Right cardiac atrium (tissue), 5 donors: Measurements from ENCODE around the gene INTS11. TPM values are rescaled to one million over a fixed set of nuclear protein-coding genes. Genes with fewer than 3 reads are reported as not detected.
A peak's percentile ranks its signal among the peaks of the same experiment; 100 is the strongest.
"Not testable (repeated sequence)": the region's sequence is repeated elsewhere in the genome, so short reads cannot be mapped to it uniquely, and the experiment has no call there.

Source experiments
- ATAC-seq, 2 donors: fragments of 200-7000 bp; cut with Tn5 transposase; one replicate each; pipeline versions ENCODE4 v1.8.0 to v1.9.1; 2020; ENCODE audit warnings: moderate library complexity in 2 of 2, mild to moderate bottlenecking in 1 of 2
- DNase-seq, 3 donors: peaks; one replicate each; pipeline ENCODE4 v3.0.0-alpha.2; 2020
- H3K27ac ChIP-seq: one replicate; pipeline ENCODE4 v1.5.1; 2013; ENCODE audit warnings: mild to moderate bottlenecking, low read length, control low read depth, moderate library complexity
- H3K27me3 ChIP-seq: one replicate; pipeline ENCODE4 v1.6.1; 2013; ENCODE audit not compliant: control insufficient read depth, insufficient read depth
- H3K4me1 ChIP-seq: one replicate; pipeline ENCODE4 v1.6.1; 2013; ENCODE audit warnings: low read length; ENCODE audit not compliant: control insufficient read depth, insufficient read depth
- H3K4me3 ChIP-seq: one replicate; pipeline ENCODE4 v1.5.1; 2013; ENCODE audit warnings: low read length, control low read depth
- H3K9me3 ChIP-seq: one replicate; pipeline ENCODE4 v1.6.1; 2013; ENCODE audit warnings: low read length; ENCODE audit not compliant: control insufficient read depth
- WGBS: extraction: QIAGEN DNeasy Blood & Tissue Kit; methylation state at CpG from one replicate; pipeline ENCODE4 v1.1.7; 2013; 5-methylcytosine and 5-hydroxymethylcytosine counted together
- intact Hi-C, 4 donors: fragments of 100-400 bp; cut with DNase I; formaldehyde crosslinking; loops; one replicate each; pipeline versions ENCODE4 v1.11.0 to v1.14.0; 2022 to 2023
- long read RNA-seq, 4 donors: library from polyadenylated mRNA; unstranded; transcript quantifications; one replicate each; pipeline ENCODE4 v2.0.0, GENCODE V29; 2020 to 2021
- polyA plus RNA-seq: library from polyadenylated mRNA; stranded (reverse); fragments of 200-250 nt; gene quantifications from one replicate; pipeline ENCODE4 v1.2.3, GENCODE V29; 2013
- total RNA-seq, 4 donors: library from RNA; stranded (reverse); fragmentation: NEBNext Ultra II Directional; extraction: Animal tissue kit (Norgen Biotek cat#: 25700); gene quantifications; one replicate each; pipeline ENCODE4 v1.2.1, GENCODE V29; 2021
- donor health status: healthy with polysubstance abuse.
- donor health status: DM: no; HTN: yes; CAD: no.
- donor health status: DM: no; HTN: no; CAD: no.
- donor health status: DM: no; HTN: yes; CAD: no; lungs with severe emphysema.
- donor health status: DM: yes; HTN: yes; CAD: no.

INTS11 gene
- total RNA-seq (10 to 100 TPM; 53.1 to 61.7 (median 58.7) TPM), polyA plus RNA-seq (70.3 TPM)
- long read RNA-seq, donor 1, transcript INTS11-208 (17 exons, 2,148 nt): major isoform, 85 of 155 reads
- long read RNA-seq, donor 1, partial matches to known transcripts: 46 of 155 reads
- long read RNA-seq, donor 1, other reads (novel, unspliced or antisense): 19 of 155 reads
- long read RNA-seq, donor 2, transcript INTS11-208 (17 exons, 2,148 nt): major isoform, 58 of 76 reads
- long read RNA-seq, donor 2, partial matches to known transcripts: 5 of 76 reads
- long read RNA-seq, donor 2, other reads (novel, unspliced or antisense): 9 of 76 reads
- long read RNA-seq, donor 3, transcript INTS11-208 (17 exons, 2,148 nt): major isoform, 172 of 310 reads
- long read RNA-seq, donor 3, transcript INTS11-248 (18 exons, 2,263 nt): minor isoform, 7 of 310 reads
- long read RNA-seq, donor 3, transcript INTS11-202 (15 exons, 1,832 nt): minor isoform, 6 of 310 reads
- long read RNA-seq, donor 3, partial matches to known transcripts: 62 of 310 reads
- long read RNA-seq, donor 3, other reads (novel, unspliced or antisense): 62 of 310 reads
- long read RNA-seq, donor 4, transcript INTS11-248 (18 exons, 2,263 nt): minor isoform, 5 of 78 reads
- long read RNA-seq, donor 4, transcript INTS11-208 (17 exons, 2,148 nt): major isoform, 50 of 78 reads
- long read RNA-seq, donor 4, partial matches to known transcripts: 5 of 78 reads
- long read RNA-seq, donor 4, other reads (novel, unspliced or antisense): 17 of 78 reads

DNA sequence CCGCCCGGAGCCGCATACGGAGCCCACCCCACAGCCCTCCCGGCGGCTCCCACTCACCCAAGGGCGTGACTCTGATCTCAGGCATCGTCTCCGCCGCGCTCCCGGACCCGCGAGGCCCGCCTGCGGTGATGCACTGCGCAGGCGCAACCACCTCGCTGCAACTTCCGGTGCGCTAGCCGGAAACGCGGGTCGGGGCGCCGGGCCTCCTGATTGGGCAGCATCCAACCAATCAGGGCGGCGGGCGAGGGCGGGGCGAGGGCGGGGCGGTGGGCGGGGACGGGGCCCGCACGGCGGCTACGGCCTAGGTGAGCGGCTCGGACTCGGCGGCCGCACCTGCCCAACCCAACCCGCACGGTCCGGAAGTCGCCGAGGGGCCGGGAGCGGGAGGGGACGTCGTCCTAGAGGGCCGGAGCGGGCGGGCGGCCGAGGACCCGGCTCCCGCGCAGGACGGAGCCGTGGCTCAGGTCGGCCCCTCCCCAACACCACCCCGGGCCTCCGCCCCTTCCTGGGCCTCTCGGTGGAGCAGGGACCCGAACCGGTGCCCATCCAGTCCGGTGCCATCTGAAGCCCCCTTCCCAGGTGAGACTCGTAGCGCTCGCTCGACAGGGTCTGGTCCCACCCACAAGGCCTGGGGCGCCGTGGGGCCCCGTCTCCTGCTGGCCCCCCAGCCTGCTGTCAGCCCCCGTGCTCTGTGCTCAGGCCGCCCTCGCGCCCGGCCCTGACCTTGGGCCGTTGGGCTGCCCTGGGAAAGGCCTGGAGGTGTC lies at the start of gene INTS11, which contains the start of gene CPTP:
TSS of gene INTS11 (minus strand) at position 137 of the 764 bp plus-strand sequence. CDS start at position 85, 52 bp downstream.
TSS of gene CPTP (plus strand) at position 279 of the 764 bp plus-strand sequence. CDS start 2,109 bp downstream, outside the sequence.
- ATAC-seq (peak; percentile 83 to 87), DNase-seq (peak; percentile 96 to 98 (median 98))
- peak within 1 kb of the TSS; percentile 58 for H3K27ac ChIP-seq
- intact Hi-C loops: no loop called here
- no peaks in the 10 kb centered on the region for H3K4me1 ChIP-seq
- no peaks in the 10 kb centered on the region for H3K27me3 ChIP-seq
- WGBS: under 1% methylated on average over 84 of the region's 84 CpGs
- H3K4me3 ChIP-seq: peak within 1 kb of the TSS; percentile 78
- no peaks in the 10 kb centered on the region for H3K9me3 ChIP-seq

DNA sequence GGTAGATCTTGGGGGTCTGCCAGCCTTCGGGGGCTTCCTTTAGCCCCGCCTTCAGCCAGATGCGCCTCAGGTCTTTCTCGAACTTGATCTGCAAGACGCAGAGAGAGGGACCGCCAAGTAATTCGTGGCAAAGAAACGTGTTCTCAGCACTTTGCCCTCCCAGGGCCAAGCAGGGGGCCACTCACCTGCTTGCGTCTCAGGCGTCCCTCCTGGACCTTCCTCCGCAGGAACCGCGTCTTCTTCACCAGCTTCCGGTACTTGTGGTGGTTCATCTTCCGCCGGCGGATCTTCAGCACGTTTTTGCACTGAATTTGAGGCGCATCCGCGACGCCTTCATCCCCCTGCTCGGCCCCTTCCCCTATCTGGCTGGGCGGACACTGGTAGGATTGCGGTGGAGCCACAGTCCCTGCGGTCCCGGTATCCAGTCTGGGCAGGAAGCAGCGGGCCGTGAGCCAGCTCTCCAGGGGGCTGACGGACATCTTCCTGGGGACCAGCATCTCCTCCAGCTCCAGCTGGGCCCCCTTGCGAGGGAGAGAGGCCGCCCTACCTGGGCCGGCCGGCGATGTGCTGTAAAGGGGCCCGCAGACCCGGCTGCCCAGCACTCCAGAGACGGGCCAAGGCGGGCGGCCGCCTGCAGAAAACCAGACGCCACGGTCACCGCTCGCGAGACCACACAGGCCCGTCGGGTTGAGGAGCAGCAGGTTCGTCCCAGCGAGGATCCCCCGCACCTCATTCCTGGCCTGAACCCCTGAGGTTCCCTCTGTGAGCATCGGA lies 49.5 kb upstream of the INTS11 start:
- Histone ChIP-seq H3K9me3 (no peaks in the 10 kb centered on the region), H3K4me1 (peaks cover 2% of the 10 kb centered on the region), H3K27ac (no peak overlapping the region), H3K27me3 (no peaks in the 10 kb centered on the region), H3K4me3 (peak overlapping the region; percentile 77)
- intact Hi-C loops: no loop called here
- no peak for ATAC-seq
- 46% methylated on average over 52 of the region's 52 CpGs for WGBS
- peak in 2 of 3 donors; percentile 58 to 65 for DNase-seq

DNA sequence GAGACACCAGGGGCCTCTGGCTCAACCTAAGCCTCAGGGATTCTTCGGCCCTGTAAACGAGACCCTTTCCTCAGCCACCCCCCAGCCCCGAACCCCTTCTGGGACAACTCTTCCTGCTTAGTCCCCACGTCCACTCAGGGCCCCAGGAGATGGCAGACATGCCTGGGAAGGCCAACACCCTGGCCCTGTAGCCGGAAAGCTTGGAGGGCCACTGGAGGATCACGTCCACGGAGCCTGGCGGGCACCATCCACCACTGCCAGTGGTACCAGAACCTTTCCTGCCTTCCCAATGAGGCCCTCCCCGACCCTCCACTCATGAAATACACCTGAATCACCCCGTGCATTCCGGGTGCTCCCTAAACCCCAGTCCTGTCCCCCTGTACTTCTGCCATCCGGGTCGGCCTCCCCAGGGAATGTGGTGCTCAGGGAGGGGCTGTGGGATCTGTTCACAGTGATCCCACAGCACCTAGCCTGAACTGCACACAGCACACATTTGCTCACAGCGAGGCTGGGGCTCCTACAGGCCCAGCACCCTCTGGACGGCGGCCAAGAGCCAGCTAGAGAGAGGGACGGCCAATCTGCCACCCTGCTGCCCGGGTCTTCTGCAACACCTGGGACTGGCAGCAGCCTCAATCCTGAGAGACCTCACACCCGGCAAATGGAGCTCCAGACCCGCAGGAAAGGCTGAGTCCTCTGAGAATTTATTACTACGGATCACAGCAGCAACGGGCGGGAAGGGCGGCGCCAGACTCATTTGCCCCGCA lies 48.8 kb upstream of the INTS11 start:
- Histone ChIP-seq H3K4me1 (peaks cover 2% of the 10 kb centered on the region), H3K9me3 (no peaks in the 10 kb centered on the region), H3K27me3 (no peaks in the 10 kb centered on the region), H3K27ac (no peak overlapping the region), H3K4me3 (no peak overlapping the region)
- ATAC-seq: no peak
- intact Hi-C loops: no loop called here
- peak in 2 of 3 donors; percentile 64 to 65 for DNase-seq
- 84% methylated on average over 26 of the region's 26 CpGs for WGBS

DNA sequence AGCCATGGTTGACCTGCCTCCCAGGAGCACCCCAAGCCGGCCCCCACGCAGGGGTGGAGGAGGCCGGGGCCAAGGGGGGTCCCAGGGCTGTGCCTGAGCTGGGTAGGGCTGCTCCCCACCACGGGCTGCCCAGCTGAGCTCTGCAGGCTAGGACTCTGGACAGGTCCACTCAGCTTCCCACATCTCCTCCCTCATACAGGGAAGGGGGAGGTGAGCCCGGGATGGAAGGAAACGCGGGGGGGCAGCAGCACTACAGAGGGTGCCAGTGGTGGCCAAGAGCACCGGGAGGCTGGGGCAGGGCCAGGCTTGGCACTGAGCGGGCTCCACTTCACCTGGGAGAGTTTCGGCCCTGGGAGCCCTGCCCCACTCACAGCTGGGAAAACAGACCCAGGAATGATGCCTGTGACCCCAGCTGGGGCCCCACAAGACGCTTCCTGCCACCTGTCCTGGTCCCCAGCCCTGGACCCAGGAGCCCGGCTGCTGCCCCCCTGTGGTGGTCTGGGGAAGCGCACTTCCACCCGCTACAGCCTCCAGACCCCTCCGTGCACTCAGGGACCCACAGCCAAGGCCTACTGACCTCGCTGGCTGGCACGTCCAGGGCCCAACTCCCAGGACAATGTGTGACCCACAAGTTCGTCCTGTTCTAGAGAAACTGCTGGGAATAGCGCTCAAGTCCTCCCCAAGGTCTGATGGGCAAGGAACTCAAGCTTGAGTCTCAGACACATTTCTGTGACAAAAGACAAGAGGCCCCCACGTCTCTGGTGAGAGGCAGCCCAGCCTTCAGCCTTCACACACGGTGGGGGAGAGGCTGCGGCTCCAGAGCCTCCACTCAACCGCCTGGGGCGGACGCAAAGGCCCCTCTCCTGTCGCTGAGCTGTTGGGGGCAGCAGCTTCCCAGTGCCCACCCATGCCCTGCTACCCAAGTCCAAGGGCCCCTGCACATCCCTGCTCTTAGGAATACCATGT lies 47.6 kb upstream of the INTS11 start:
- Histone ChIP-seq H3K27me3 (no peaks in the 10 kb centered on the region), H3K4me1 (peaks cover 2% of the 10 kb centered on the region), H3K27ac (no peak overlapping the region), H3K4me3 (no peak overlapping the region), H3K9me3 (no peaks in the 10 kb centered on the region)
- 31% methylated on average over 26 of the region's 26 CpGs for WGBS
- DNase-seq: peak; percentile 66 to 90 (median 89)
- intact Hi-C loops: no loop called here
- peak; percentile 12 to 29 for ATAC-seq

DNA sequence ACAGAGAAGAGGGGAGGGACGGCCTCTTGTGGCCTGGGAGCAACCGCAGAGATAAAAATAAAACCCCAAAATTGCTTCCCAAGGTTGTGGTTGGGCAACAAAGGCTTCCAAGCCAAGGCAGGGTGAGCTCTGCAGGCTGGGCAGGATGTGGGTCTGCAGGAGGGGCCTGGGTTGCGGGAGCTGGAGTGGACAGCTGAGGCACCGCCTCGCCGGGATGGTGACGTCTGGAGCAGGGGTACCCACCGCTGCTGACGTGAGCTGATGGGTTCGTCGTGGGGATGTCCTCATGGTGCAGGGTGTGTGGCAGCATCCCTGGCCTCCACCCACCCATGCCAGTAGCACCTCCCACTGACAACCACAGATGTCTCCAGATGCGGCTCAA lies 46.9 kb upstream of the INTS11 start:
- 61% methylated on average over 12 of the region's 12 CpGs for WGBS
- no peak overlapping the region for H3K27ac ChIP-seq
- DNase-seq: peak in 1 of 3 donors; percentile 60

DNA sequence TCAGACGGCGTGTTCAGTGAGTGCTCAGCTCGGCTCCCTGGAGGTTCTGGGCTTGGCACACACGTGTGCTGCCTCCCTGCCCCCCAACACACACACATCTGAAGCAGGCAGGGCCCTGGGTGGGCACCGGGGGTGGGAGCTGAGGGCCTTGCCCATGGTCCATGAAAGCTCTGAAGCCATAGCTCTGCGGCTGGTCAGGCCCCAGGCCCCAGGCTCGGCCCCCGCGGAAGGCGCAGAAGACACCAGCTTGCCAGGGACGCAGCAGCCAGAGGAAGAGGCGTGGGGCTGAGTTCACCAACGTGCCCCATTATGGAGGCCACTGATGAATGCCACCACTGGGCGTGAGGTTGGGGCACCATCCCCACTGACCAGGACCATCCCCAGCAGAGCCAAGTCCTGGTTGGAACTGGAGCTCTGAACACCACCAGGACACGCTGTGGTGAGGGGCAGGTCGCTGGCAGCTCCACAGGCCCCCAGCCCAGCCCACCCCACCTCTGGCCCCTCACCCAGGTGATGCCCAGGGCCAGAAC lies 46.4 kb upstream of the INTS11 start:
- intact Hi-C loops: no loop called here
- DNase-seq (peak in 1 of 3 donors; percentile 56), ATAC-seq (no peak)
- no peaks in the 10 kb centered on the region for H3K9me3 ChIP-seq
- WGBS: 81% methylated on average over 16 of the region's 16 CpGs
- H3K27ac ChIP-seq: no peak overlapping the region
- peaks cover 2% of the 10 kb centered on the region for H3K4me1 ChIP-seq
- H3K4me3 ChIP-seq: no peak overlapping the region
- no peaks in the 10 kb centered on the region for H3K27me3 ChIP-seq

More for the DNA sequence above, 46.9 kb upstream of the INTS11 start:
- Histone ChIP-seq H3K4me3 (no peak overlapping the region), H3K9me3 (no peaks in the 10 kb centered on the region), H3K27me3 (no peaks in the 10 kb centered on the region), H3K4me1 (peaks cover 2% of the 10 kb centered on the region)
- ATAC-seq: no peak
- intact Hi-C loops: no loop called here

DNA sequence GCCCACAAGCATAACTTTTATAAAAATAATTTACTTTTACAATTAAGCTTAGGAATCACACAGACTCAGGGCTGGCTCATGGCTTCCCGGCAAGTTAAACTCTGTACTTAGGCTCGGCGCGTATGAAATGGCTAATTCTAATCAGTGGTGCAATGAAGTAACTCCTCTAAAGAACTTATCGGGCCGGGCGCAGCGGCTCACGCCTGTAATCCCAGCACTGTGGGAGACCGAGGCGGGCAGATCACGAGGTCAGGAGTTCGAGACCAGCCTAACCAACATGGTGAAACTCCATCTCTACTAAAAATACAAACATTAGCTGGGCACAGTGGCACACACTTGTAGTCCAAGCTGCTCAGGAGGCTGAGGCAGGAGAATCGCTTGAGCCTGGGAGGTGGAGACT lies 45.6 kb upstream of the INTS11 start:
- H3K4me1 ChIP-seq, H3K27me3 ChIP-seq, H3K27ac ChIP-seq, intact Hi-C loops, ATAC-seq, H3K9me3 ChIP-seq, H3K4me3 ChIP-seq: not testable (repeated sequence)
- WGBS: 93% methylated on average over 14 of the region's 14 CpGs
- peak in 1 of 3 donors; percentile 14 for DNase-seq

DNA sequence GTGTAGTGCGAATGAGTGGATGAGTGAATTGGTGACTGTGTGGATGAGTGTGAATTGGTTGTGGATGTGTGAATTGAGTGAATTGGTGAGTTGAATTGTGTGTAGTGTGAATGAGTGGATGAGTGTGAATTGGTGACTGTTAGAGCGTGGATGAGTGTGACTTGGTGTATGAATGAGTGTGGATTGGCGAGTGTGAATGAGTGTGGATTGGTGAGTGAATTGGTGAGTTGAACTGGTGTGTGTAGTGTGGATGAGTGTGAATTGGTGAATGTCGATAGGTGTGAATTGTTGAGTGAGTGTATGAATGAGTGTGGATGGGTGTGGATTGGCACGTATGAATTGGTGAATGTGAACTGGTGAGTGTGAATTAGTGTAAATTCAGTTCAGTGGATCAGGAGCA lies 42.9 kb upstream of the INTS11 start:
- 96% methylated on average over 5 of the region's 5 CpGs for WGBS
- no peak overlapping the region for H3K27ac ChIP-seq
- ATAC-seq: no peak
- no peaks in the 10 kb centered on the region for H3K27me3 ChIP-seq
- H3K4me1 ChIP-seq: peaks cover 2% of the 10 kb centered on the region
- H3K4me3 ChIP-seq: no peak overlapping the region
- intact Hi-C loops: no loop called here
- H3K9me3 ChIP-seq: no peaks in the 10 kb centered on the region
- DNase-seq: no peak

DNA sequence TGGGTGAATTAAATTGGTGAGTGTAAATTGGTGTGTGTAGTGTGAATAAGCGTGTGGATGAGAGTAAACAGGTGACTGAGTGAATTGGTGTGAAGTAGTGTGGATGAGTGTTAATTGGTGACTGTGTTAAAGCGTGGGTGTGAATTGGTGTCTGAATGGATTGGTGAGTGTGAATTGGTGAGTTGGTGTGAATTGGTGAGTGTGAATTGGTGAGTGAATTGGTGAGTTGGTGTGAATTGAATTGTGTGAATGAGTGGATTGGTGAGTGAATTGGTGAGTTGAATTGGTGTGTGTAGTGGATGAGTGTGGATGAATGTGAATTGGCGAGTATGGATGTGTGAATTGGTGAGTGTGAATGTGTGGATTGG lies 42.2 kb upstream of the INTS11 start:
- WGBS: 97% methylated on average over 3 of the region's 3 CpGs
- H3K4me1 ChIP-seq: no peaks in the 10 kb centered on the region
- no peaks in the 10 kb centered on the region for H3K27me3 ChIP-seq
- ATAC-seq (no peak), DNase-seq (no peak)
- no peaks in the 10 kb centered on the region for H3K9me3 ChIP-seq
- intact Hi-C loops: no loop called here
- H3K27ac ChIP-seq: no peak overlapping the region
- H3K4me3 ChIP-seq: no peak overlapping the region
